HEK293 (cell line): Measurements from ENCODE around the gene PDE11A.

Source experiments
- CTCF ChIA-PET: fragments of 350-600 bp; formaldehyde crosslinking; extraction: SDS; loops from one replicate; lab custom pipeline; 2021; ENCODE audit warnings: antibody characterized with exemption; lab: Yijun Ruan, JAX
- POLR2A ChIA-PET: fragments of 300-600 bp; formaldehyde crosslinking; extraction: SDS; loops from one replicate; lab custom pipeline; 2020; ENCODE audit warnings: antibody characterized with exemption, inconsistent platforms; lab: Yijun Ruan, JAX
- H3K27ac ChIP-seq: fragments of 200-500 bp; sonication (Bioruptor generic); 2 replicates; pipeline ENCODE4 v1.5.1; 2014; ENCODE audit warnings: low read depth, low read length, control low read depth, inconsistent platforms; ENCODE audit errors: extremely low read depth
- H3K36me3 ChIP-seq, 2 experiments: fragments of 200-500 bp in 1 of 2; sonication (Bioruptor generic) in 1 of 2; 1 replicate in 1 of 2; 2 replicates in 1 of 2; pipeline ENCODE4 v1.5.1; 2014 to 2017; ENCODE audit warnings: inconsistent platforms in 2 of 2, low read length in 2 of 2; ENCODE audit not compliant: control insufficient read depth in 2 of 2, insufficient read depth in 1 of 2
- H3K4me1 ChIP-seq: fragments of 200-500 bp; sonication (Bioruptor generic); 2 replicates; pipeline ENCODE4 v1.5.1; 2014; ENCODE audit warnings: mild to moderate bottlenecking, low read length, inconsistent platforms; ENCODE audit not compliant: control insufficient read depth, insufficient read depth
- H3K4me3 ChIP-seq: 2 replicates; pipeline ENCODE4 v1.5.1; 2011; ENCODE audit warnings: low read depth, mild to moderate bottlenecking, control low read depth, low read length, moderate library complexity
- H3K9me3 ChIP-seq: fragments of 200-500 bp; sonication (Bioruptor generic); 2 replicates; pipeline ENCODE4 v1.5.1; 2014; ENCODE audit warnings: low read depth, low read length, inconsistent platforms; ENCODE audit not compliant: control insufficient read depth, insufficient read depth
- GLIS2 ChIP-seq: fragments of 450-650 bp; formaldehyde crosslinking; IDR thresholded peaks from 2 replicates; pipeline ENCODE4 v1.5.1; 2016; ENCODE audit warnings: missing biosample characterization, missing genetic modification characterization
- OVOL3 ChIP-seq: fragments of 450-650 bp; formaldehyde crosslinking; IDR thresholded peaks from 2 replicates; pipeline ENCODE4 v1.5.1; 2016; ENCODE audit warnings: missing biosample characterization, missing genetic modification characterization
- PATZ1 ChIP-seq: fragments of 450-650 bp; formaldehyde crosslinking; IDR thresholded peaks from 2 replicates; pipeline ENCODE4 v1.5.1; 2016; ENCODE audit warnings: missing biosample characterization, missing genetic modification characterization
- PRDM1 ChIP-seq: fragments of 450-650 bp; formaldehyde crosslinking; IDR thresholded peaks from 2 replicates; pipeline ENCODE4; 2016; ENCODE audit warnings: missing biosample characterization, missing genetic modification characterization
- PRDM10 ChIP-seq: fragments of 450-650 bp; formaldehyde crosslinking; IDR thresholded peaks from 2 replicates; pipeline ENCODE4 v1.5.1; 2016; ENCODE audit warnings: missing biosample characterization, missing genetic modification characterization
- PRDM2 ChIP-seq: fragments of 450-650 bp; formaldehyde crosslinking; IDR thresholded peaks from 2 replicates; pipeline ENCODE4 v1.5.1; 2016; ENCODE audit warnings: missing biosample characterization, missing genetic modification characterization, borderline replicate concordance
- RBAK ChIP-seq: fragments of 450-650 bp; formaldehyde crosslinking; IDR thresholded peaks from 2 replicates; pipeline ENCODE4 v1.5.1; 2016; ENCODE audit warnings: missing biosample characterization, missing genetic modification characterization
- SP3 ChIP-seq: fragments of 450-650 bp; formaldehyde crosslinking; IDR thresholded peaks from 2 replicates; pipeline ENCODE4 v1.5.1; 2016; ENCODE audit warnings: missing biosample characterization, missing genetic modification characterization
- ZBTB21 ChIP-seq: fragments of 450-650 bp; formaldehyde crosslinking; IDR thresholded peaks from 2 replicates; pipeline ENCODE4 v1.5.1; 2017; ENCODE audit warnings: missing biosample characterization, missing genetic modification characterization
- ZBTB48 ChIP-seq: fragments of 450-650 bp; formaldehyde crosslinking; IDR thresholded peaks from 2 replicates; pipeline ENCODE4 v1.5.1; 2016; ENCODE audit warnings: missing biosample characterization, missing genetic modification characterization
- ZNF16 ChIP-seq: fragments of 450-650 bp; formaldehyde crosslinking; IDR thresholded peaks from 2 replicates; pipeline ENCODE4 v1.5.1; 2016; ENCODE audit warnings: low read depth, missing biosample characterization, missing genetic modification characterization
- ZNF18 ChIP-seq: fragments of 450-650 bp; formaldehyde crosslinking; IDR thresholded peaks from 2 replicates; pipeline ENCODE4 v1.5.1; 2016; ENCODE audit warnings: missing biosample characterization, missing genetic modification characterization
- ZNF292 ChIP-seq: fragments of 450-650 bp; formaldehyde crosslinking; IDR thresholded peaks from 2 replicates; pipeline ENCODE4 v1.5.1; 2016; ENCODE audit warnings: low read depth, missing biosample characterization, missing genetic modification characterization, borderline replicate concordance
- ZNF324 ChIP-seq: fragments of 450-650 bp; formaldehyde crosslinking; IDR thresholded peaks from 2 replicates; pipeline ENCODE4 v1.5.1; 2016; ENCODE audit warnings: missing biosample characterization, missing genetic modification characterization
- ZNF391 ChIP-seq: fragments of 450-650 bp; formaldehyde crosslinking; IDR thresholded peaks from 2 replicates; pipeline ENCODE4 v1.5.1; 2016; ENCODE audit warnings: low read depth, missing biosample characterization, missing genetic modification characterization, borderline replicate concordance
- ZNF48 ChIP-seq: fragments of 450-650 bp; formaldehyde crosslinking; IDR thresholded peaks from 2 replicates; pipeline ENCODE4 v1.5.1; 2016; ENCODE audit warnings: missing biosample characterization, missing genetic modification characterization
- ZNF501 ChIP-seq: fragments of 450-650 bp; formaldehyde crosslinking; IDR thresholded peaks from 2 replicates; pipeline ENCODE4 v1.5.1; 2016; ENCODE audit warnings: missing biosample characterization, missing genetic modification characterization
- ZNF843 ChIP-seq: fragments of 450-650 bp; formaldehyde crosslinking; IDR thresholded peaks from 2 replicates; pipeline ENCODE4 v1.5.1; 2016; ENCODE audit warnings: missing biosample characterization, missing genetic modification characterization

The PDE11A gene

GRCh38 chr2:177886824-177887223 lies 185.8 kb downstream of the PDE11A start:
- Histone ChIP-seq H3K4me3 (no peak overlapping the region), H3K36me3 (no peaks in the 10 kb centered on the region), H3K9me3 (no peaks in the 10 kb centered on the region), H3K27ac (no peak overlapping the region), H3K4me1 (no peaks in the 10 kb centered on the region)
- TF ChIP-seq PRDM2 (tag by site-specific recombination): no peak
- TF ChIP-seq PRDM1 (tag by site-specific recombination): 0 out of 2 replicates have a peak, but pooled peaks have one; percentile 54
- POLR2A ChIA-PET: no interaction called here
- CTCF ChIA-PET: interaction anchor here (0.6 to 1.6 kb wide), 3 partner anchors 11 to 45 kb away, joined by 3 to 4 read pairs (median 3); no protein-coding TSS in a partner anchor

GRCh38 chr2:177885828-177886466 lies 186.6 kb downstream of the PDE11A start:
- H3K36me3 ChIP-seq: no peaks in the 10 kb centered on the region
- H3K4me1 ChIP-seq: no peaks in the 10 kb centered on the region
- ChIA-PET CTCF (no interaction called here), POLR2A (no interaction called here)
- no peak overlapping the region for H3K4me3 ChIP-seq
- H3K27ac ChIP-seq: no peak overlapping the region
- no peak for TF ChIP-seq ZNF16
- TF ChIP-seq ZNF391: no peak
- no peaks in the 10 kb centered on the region for H3K9me3 ChIP-seq

- no peaks in the 10 kb centered on the region for H3K36me3 ChIP-seq
- ChIA-PET CTCF (no interaction called here), POLR2A (no interaction called here)
- no peak overlapping the region for H3K27ac ChIP-seq
- no peaks in the 10 kb centered on the region for H3K9me3 ChIP-seq
- no peaks in the 10 kb centered on the region for H3K4me1 ChIP-seq
- H3K4me3 ChIP-seq: no peak overlapping the region
- no peak for TF ChIP-seq RBAK (tag by site-specific recombination)
- TF ChIP-seq ZNF292 (tag by site-specific recombination): no peak
- TF ChIP-seq PATZ1 (tag by site-specific recombination): no peak
- no peak for TF ChIP-seq ZBTB48
- TF ChIP-seq GLIS2 (tag by site-specific recombination): no peak
- no peak for TF ChIP-seq PRDM10 (tag by site-specific recombination)
- TF ChIP-seq ZNF501 (tag by site-specific recombination): no peak
- TF ChIP-seq ZBTB21 (tag by site-specific recombination): no peak
- TF ChIP-seq ZNF48 (tag by site-specific recombination): no peak
- no peak for TF ChIP-seq OVOL3
- TF ChIP-seq ZNF843 (tag by site-specific recombination): no peak
- no peak for TF ChIP-seq ZNF18 (tag by site-specific recombination)
- no peak for TF ChIP-seq SP3 (tag by site-specific recombination)
- TF ChIP-seq ZNF324 (tag by site-specific recombination): no peak
These were observed 189.4 kb downstream of the PDE11A start for GRCh38 chr2:177883177-177883576.
